COLO829 (cell line): ENCODE results near the gene SLC25A30.
"Not testable (repeated sequence)": the region's sequence is repeated elsewhere in the genome, so short reads cannot be mapped to it uniquely, and the experiment has no call there.

Experiments used
- DNase-seq: peaks from one replicate; pipeline ENCODE4 v3.0.0; 2012; ENCODE audit warnings: low spot score

The SLC25A30 gene

DNA sequence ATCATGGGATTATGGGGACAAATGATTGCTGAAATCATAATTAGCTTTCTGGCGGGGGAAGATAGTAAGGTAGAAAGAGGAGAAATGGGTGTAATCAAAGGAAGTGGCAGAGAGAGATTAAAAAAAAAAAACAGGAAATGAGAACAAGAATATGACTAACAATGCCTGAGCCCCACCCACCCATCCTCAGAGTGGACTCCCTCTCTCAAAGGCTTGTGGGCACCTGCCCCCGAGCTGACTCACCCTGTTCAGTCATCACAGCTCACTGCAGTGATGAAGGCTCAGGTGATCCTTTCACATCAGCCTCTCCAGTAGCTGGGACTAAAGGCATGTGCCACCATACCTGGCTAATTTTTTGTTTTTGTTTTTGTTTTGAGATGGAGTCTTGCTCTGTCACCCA lies 50.8 kb downstream of the SLC25A30 start:
- peak; percentile 66 for DNase-seq

DNA sequence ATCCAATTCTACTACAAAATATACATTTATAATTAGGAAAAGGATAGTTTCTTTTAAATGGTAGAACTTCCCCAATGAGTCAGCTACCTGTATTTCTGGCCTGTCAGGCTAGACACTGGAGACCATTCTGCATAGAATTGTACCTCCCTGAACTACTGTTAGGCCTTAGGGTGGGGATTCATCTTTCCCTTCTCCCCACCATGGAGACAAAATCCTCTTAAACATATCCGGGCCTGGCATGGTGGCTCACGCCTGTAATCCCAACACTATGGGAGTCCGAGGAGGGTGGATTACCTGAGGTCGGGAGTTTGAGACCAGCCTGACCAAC lies 52.7 kb downstream of the SLC25A30 start:
- DNase-seq, result no peak

DNA sequence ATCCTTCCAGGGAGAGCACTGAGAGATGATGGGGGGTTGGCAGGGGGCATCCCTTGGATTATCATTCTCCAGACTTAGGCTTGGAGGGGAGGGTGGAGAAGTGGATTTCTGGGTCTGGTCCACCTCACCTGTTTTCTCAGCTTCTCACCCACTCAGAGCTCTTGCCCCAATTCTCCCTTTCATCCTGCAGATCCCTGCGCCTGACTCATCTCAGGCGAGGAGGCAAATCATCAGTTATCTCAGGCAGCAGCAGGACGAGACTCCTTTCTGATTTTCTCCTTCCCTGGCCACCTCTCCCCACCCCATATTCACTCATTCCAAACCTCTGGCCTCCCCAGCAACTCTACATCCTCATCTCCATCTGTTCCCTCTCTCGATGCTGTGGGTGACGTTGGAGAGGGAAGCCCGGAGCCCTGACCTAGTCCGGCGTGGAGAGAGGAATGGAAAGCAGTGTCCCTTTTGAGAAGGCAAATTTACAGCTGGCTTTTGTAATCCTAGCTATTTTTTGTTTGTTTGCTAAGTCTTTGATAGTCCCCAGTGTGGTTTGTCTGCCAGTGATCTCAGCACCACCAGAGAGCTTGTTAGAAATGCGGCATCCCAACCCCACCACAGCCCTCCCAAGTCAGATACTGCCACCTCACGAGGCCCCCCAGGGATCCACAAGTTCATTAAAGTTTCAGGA lies 53.2 kb downstream of the SLC25A30 start:
- no peak for DNase-seq

DNA sequence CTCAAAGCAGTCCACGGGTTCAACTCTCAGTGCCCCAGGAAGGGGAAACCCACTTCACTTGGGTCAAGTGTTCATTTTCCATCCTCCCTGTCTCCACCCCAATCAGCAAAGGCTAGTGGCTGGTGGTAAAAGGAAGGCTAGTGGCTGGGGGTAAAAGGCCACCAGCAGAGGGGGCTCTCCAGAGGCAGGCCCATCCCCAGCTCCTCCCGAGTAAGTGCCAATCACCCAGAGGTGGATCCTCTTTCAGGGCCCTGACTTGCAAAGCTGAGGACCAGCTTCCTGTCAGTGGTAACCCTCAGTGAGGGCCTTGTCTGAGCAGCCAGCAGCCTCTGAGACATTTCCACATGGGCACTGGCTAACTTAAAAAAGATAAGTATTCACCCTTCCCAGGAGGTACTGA lies 55.2 kb downstream of the SLC25A30 start:
- DNase-seq, result no peak

DNA sequence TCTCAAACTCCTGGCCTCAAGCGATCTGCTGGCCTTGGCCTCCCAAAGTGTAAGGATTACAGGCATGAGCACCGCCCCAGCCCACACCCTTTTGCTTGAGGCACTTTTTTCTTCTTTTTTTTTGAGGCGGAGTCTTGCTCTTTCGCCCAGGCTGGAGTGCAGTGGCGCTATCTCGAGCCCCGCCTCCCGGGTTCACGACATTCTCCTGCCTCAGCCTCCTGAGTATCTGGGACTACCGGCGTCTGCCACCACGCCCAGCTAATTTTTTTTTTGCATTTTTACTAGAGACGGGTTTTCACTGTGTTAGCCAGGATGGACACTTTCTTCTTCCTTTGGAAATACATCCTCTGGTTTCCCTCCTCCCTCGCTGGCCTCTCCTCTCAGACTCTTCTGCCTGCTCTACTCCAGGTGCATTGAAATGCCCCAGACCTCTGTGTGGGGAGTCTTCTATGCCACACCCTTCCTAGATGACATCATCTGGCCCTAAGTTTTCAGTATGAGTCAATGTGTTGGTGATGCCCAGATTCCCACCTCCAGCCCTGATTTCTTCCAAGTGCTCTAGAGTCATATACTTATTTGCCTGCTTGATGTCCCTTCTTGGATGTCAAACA lies 56.5 kb downstream of the SLC25A30 start:
- no peak for DNase-seq

DNA sequence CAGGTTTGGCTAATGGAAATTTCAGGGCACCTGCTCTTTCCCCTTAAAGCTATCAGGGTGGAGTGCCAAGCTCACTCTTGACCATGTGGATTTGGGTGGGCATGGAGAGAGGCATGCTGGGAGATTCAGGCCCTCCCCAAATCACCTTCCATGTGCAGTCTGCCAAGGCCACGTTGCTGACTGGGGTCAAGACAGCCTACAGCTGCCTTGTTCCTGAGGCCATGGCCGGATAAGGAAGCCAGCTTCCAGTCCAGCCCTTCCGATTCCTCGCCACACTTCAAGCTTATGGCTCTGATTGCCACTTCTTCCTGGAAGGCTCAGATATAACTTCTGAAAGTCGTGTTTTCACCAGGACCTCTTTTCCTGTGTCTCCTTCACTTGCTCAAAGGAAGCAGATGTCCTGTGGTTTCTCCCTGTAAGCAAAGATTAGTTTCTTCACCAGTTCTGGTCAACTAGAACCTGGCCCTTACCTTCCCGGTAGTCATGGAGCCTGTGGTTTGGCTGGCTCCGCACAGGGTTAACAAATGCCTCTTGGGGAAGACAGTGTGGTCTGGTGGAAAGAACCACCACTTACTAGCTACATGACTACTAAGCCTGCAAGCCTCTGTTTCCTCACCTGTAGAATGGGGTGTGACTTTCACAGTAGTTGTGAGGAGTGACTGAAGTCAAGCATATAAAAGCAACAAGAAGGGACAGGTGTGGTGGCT lies 61.1 kb downstream of the SLC25A30 start:
- DNase-seq, result no peak

DNA sequence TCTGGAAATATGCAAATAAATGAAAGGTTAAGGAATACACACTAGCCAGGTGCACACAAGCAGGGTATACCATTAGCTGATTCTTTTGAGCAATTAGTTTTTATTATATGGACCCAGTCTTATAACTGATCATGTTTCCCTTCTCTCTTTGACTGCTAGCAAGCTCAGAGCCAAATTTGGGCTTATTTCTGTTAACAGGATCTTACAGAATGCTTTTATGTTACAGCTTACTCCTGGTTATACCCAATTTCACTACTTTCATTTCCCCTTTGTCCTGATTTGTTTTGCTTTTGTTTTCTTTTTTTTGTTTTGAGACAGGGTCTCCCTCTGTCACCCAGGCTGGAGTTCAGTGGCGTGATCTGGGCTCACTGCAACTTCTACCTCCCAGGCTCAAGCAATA lies 64.3 kb downstream of the SLC25A30 start:
- no peak for DNase-seq

DNA sequence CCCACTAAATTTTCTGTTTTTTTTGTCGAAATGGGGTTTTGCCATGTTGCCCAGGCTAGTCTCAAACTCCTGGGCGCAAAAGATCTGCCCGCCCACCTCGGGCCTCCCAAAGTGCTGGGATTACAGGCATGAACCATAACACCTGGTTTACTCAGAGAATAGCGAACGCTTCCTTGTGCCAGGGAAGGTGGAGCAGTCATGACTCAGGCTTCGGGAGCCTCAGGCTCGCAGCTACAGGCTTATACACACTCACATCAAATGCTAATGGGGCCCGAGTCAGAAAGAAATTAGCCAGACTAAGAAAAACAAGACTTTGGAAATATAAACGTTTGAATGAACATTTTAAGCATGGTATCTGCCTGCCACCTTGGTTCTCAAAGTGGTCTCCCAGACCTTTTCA lies 66.1 kb downstream of the SLC25A30 start:
- DNase-seq, result no peak

DNA sequence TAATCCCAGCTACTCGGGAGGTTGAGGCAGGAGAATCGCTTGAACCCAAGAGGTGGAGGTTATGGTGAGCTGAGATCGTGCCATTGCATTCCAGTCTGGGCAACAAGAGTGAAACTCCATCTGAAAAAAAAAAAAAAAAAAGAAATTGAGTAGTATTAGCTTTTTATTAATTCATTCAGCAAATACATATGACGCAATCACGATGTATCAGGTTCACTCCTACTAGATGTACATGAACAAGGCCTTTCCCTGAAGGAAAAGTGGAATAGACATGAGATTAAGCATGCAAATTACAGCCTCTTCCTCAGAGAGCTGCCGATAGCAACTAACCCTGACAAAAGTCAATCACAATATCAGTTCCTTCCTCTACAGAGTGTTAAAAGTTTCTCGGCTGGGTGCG lies 68.0 kb downstream of the SLC25A30 start:
- DNase-seq, result no peak

DNA sequence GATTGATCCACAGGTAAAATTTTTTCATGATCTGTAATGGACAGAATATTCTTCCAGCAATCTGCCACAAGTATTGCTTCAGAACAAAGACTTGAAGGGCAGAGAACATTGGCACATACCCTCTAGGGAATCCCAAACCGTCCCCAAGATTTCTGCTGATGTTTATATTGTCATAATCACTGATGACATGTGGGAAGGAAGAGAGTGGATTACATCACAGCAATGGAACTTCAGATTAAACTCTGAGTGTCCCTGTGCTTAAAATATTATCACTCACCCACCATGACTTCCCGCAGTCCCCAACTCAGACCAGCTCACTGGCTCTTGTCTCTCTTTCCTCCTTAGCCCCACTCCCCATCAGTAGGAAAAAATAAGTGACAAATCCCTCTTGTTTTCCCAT lies 68.7 kb downstream of the SLC25A30 start:
- no peak for DNase-seq

DNA sequence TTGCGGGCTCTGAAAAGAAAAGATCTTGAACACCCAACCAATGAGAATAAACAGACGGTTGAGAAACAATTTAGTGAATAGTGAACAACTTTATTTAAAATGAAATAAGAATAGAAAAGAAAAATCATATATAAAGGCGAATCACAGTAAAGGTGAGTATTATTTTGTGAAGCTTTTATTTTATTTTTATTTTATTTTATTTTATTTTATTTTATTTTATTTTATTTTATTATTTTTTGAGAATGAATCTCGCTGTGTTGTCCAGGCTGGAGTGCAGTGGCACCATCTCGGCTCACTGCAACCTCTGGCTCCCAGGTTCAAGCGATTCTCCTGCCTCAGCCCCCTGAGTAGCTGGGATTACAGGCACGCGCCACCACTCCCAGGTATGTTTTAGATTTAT lies 74.1 kb downstream of the SLC25A30 start:
- DNase-seq, result not testable (repeated sequence)
